ENCODE results near the gene ADRA2A. TPM values are rescaled to one million over a fixed set of nuclear protein-coding genes. Genes with fewer than 3 reads are reported as not detected.

ADRA2A gene
- total RNA-seq, 4 donors from 2014 or later, result 2.3 to 5.6 (median 4.5) TPM

- Histone ChIP-seq H3K9me3 (no peaks in the 10 kb centered on the region), H3K27me3 (peaks cover 3% of the 10 kb centered on the region), H3K36me3 (no peaks in the 10 kb centered on the region), H3K4me3 (no peak overlapping the region), H3K4me1 (no peaks in the 10 kb centered on the region), H3K27ac (no peak overlapping the region)
- no peak for TF ChIP-seq EP300 (IDR thresholded peaks at IDR 0.05)
- no peak for TF ChIP-seq POLR2AphosphoS5 (IDR thresholded peaks at IDR 0.05)
- no peak for TF ChIP-seq CTCF (IDR thresholded peaks at IDR 0.05)
- TF ChIP-seq POLR2A (IDR thresholded peaks at IDR 0.05), result no peak
- 67% methylated on average over 6 of the region's 6 CpGs for WGBS
- DNase-seq (ENCODE audit: low spot score in 2 of 2), result no peak
Observed at GRCh38 chr10:111129363-111129762, 52.5 kb downstream of the ADRA2A start.

DNA sequence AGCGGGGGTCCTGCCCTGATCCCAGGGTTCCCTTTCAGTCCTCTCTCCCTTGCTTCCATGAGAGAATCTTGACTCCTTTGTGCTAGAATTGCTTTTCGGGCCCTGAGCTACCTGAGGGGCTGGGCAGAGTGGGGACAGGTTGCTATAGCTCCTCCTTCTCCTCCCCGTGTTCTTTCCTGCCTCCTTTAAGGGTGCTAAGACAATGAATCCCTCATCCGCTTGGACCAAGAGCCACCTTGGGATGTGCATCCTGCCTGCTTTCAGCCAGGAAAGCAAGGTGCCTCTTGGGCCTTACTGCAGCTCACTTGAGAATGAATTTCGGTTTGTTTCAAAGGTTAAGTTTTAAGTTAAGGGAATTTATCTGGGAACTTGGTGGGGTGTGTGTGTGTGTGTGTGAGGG, 53.6 kb downstream of the ADRA2A start:
- TF ChIP-seq EP300 (IDR thresholded peaks at IDR 0.05) (no peak), CTCF (IDR thresholded peaks at IDR 0.05) (no peak), POLR2AphosphoS5 (IDR thresholded peaks at IDR 0.05) (no peak), POLR2A (IDR thresholded peaks at IDR 0.05) (no peak)
- H3K36me3 ChIP-seq, result no peaks in the 10 kb centered on the region
- no peak overlapping the region for H3K27ac ChIP-seq
- 77% methylated on average over 5 of the region's 5 CpGs for WGBS
- H3K4me1 ChIP-seq, result no peaks in the 10 kb centered on the region
- no peaks in the 10 kb centered on the region for H3K9me3 ChIP-seq
- DNase-seq (ENCODE audit: low spot score in 2 of 2), result no peak
- peaks cover 3% of the 10 kb centered on the region for H3K27me3 ChIP-seq
- no peak overlapping the region for H3K4me3 ChIP-seq

Other genes starting within 250 kb of the ADRA2A start
- gene PDCD4, start 205.1 kb upstream of the ADRA2A start, total RNA-seq, result 100 to 1,000 TPM; 243 to 594 (median 293) TPM
- 10 to 100 TPM in 2 of 4 donors, 1 to 10 TPM in 2; 6.5 to 14.0 (median 10.3) TPM for gene BBIP1, start 157.8 kb upstream of the ADRA2A start, total RNA-seq
- 10 to 100 TPM; 33.8 to 80.8 (median 40.8) TPM for gene SHOC2, start 157.4 kb upstream of the ADRA2A start, total RNA-seq